Stimulated activated CD4-positive, alpha-beta T cell treated with anti-CD3 and anti-CD28 coated beads, Interleukin-1b, Interleukin-23, amount 100 ng/mL, for 48 hours (primary cell): ENCODE measurements around the gene SDHAF2.
"Not testable (repeated sequence)": the region's sequence is repeated elsewhere in the genome, so short reads cannot be mapped to it uniquely, and the experiment has no call there.

Source experiments
- DNase-seq: peaks from one replicate; pipeline ENCODE4 v3.0.0-alpha.2; 2020

SDHAF2 gene

GRCh38 chr11:61429691-61430582 lies at the start of gene SDHAF2, which contains the start of gene CPSF7:
TSS of gene SDHAF2 (plus strand) at chr11:61430124. CDS start at chr11:61430147, 23 bp downstream.
TSS of gene CPSF7 (minus strand) at chr11:61429975. CDS start at chr11:61429235, 740 bp downstream.
- DNase-seq, result peak; percentile 98

GRCh38 chr11:61380884-61381283 lies 49.0 kb upstream of the SDHAF2 start:
- DNase-seq, result no peak

DNA sequence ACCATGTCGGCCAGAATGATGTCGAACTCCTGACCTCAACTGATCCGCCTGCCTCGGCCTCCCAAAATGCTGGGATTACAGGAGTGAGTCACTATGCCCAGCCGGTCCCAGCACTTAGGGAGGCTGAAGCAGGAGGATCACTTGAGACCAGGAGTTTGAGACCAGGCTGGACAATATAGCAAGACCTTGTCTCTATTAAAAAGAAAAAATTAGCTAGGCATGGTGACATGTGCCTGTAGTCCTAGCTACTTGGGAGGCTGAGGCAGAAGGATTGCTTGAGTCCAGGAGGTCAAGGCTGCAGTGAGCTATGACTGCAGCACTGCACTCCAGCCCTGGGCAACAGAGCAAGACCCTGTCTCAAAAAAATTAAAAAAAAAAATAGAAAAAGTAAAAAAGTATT lies 46.1 kb upstream of the SDHAF2 start:
- not testable (repeated sequence) for DNase-seq

- no peak for DNase-seq
These were observed 45.4 kb upstream of the SDHAF2 start for GRCh38 chr11:61384271-61385242.

- no peak for DNase-seq
These were observed 39.8 kb upstream of the SDHAF2 start for GRCh38 chr11:61390161-61390560.

DNA sequence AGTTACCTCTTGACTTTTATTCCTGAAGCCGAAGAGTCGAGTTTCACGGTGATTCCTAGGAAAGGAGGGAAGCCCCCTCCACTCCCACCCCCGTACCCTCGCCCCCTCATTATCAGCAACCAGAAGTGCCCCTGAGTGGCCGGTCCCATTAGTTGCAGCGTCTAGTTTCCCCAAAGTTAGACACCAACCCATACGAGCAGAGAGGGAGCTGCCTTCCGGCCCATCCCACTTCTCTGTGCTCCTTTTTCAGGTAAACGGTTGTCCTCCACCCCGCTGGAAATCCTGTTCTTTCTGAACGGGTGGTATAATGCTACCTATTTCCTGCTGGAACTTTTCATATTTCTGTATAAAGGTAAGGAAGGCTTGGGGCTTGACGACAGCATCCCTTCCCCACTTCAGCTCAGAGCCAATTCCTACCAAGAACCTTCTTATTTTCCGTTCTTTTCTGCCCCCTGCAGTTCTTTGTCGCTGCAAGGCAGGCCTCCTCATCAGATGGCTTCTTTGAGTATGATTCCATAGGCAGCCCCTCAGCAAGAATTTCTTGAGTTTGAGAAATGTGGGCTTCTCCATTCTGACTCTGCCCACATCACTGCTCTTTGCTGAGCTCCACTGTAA lies 36.8 kb upstream of the SDHAF2 start:
- DNase-seq, result no peak

DNA sequence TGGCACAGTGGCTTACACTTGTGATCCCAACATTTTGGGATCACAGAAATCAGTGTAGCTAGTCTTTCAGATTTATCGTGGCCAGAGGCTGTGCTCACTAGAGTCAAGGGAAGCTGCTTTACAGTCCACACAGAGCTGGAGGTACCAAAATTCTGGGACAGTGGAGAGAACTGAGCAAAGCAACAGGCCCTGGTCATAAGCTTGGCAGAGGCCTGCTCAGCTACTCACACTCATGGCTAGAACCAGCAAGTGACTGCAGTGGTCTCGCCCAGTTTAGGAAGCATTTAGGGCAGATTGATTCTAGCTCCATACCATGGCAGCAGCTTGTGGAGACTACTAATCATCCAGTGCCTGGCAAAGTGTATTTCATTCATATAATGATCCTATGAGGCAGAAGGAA lies 28.8 kb upstream of the SDHAF2 start:
- DNase-seq, result no peak

DNA sequence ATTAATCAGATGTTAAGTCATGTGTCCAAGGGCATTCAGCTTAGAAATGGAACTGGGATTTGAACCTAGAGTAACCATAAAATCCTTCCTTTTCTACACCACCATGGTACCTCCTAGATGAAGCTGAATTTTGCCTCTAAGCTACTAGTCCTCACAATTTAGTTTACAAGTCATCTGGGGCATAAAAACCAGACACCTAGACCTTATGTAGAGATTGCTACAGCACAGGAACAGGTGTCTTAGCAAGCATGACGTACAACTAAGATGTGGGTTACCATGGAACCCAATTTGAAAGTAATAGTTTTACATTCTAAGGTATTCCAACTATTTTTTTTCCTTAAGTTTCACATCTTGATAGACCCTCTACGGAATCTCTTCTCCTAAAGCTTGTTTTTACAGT lies 28.4 kb upstream of the SDHAF2 start:
- DNase-seq, result no peak

- DNase-seq, result no peak
These were observed 26.3 kb upstream of the SDHAF2 start for GRCh38 chr11:61403658-61404057.

DNA sequence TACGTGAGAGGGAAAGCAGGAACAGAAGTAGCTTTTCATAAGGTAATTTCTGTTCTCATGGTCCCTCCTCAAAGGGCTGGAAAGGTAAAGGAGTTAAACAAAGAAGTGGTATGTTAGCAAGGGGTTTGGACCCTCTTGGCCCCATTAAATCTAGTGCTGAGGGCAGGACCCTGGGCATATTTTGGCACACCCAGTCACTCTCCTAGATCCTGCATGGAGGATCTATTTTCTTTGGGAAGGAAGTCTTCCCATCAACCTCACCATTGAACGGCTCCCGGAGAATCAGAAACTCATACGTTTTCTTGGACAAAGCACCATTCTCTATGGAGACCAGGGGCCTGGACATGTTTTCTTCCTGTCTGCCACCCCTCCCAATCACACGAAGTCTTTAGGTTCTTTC lies 25.8 kb upstream of the SDHAF2 start:
- DNase-seq, result no peak

DNA sequence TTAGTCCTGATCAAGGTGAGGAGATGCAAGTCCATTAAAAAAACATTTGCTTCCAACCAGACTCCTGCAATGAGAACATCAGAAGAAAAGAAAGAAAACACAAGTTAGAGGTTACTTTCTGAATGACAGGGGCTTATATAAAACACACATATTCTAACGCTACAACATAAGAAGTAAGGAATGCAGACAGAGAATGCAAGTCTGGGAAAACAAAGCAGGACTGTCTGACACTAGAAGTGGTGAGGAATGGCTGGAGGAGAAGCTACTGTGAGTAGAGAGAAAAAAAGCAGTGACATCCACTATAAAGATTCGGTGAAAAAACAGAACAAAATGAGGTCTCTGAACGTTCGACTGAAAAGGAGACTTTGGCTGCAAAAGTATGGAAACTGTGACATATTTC lies 25.3 kb upstream of the SDHAF2 start:
- DNase-seq, result no peak

GRCh38 chr11:61406067-61406466 lies 23.9 kb upstream of the SDHAF2 start:
- no peak for DNase-seq

GRCh38 chr11:61406991-61407728 lies 22.8 kb upstream of the SDHAF2 start:
- DNase-seq, result no peak

GRCh38 chr11:61411589-61411988 lies 18.3 kb upstream of the SDHAF2 start:
- no peak for DNase-seq

- no peak for DNase-seq
These were observed 16.4 kb upstream of the SDHAF2 start for GRCh38 chr11:61413496-61413895.

- no peak for DNase-seq
These were observed 15.4 kb upstream of the SDHAF2 start for GRCh38 chr11:61414547-61414946.

DNA sequence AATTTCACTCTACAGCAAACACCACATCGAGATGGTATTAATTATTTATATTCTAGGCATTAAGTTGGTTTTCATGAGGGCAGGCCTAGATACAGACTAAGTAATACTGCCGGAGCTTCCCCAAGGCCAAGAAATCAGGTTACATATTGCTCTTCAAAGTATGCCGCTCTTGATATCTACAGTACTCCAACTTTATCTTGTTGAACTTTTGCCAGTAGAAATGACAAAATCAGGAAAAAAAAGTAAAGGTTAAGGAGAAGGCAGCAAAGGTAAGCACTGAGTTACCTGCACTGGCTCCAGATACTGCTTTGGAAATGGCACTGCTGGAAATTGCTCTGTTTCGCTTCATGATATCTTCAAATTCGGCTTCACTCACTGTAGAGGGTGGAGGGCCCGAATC lies 14.5 kb upstream of the SDHAF2 start:
- DNase-seq, result no peak

DNA sequence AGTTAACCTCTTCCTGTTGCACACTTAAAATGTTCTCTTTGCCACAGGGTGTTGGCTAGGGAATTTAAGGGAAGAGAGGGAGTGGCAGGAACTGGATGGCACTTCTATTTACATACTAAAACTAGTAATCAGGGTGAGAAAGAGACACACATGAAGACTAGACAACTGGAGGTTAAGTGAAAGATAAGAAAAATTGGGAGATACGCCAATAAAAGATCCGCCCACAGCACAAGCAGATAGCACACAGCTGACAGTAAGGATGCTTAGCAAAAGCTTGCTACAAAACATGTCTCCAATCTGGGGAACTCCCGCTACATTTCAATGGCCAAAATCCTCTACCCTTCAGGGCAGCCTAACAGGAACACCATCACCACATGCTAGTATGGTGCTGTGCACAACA lies 13.0 kb upstream of the SDHAF2 start:
- DNase-seq, result no peak

GRCh38 chr11:61417670-61418069 lies 12.3 kb upstream of the SDHAF2 start:
- DNase-seq, result no peak

DNA sequence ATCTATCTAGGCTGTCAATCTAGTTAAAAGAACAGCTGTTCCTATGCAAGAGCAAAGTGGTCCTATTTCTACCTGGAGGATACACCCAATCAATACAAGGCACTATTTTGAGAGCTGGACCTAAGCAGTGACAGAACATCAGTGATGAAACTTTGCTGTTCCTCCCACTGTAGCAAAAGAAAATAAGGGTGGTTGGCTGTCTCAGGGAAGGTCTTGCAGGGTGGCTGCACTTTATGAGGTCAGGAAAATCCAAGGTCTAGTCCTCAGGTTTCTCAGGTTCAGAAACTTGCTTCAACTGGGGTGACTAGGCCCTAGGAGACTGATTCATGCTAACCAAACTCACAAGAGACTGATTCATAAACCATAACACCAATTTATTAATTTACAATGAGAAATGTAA lies 11.8 kb upstream of the SDHAF2 start:
- no peak for DNase-seq

DNA sequence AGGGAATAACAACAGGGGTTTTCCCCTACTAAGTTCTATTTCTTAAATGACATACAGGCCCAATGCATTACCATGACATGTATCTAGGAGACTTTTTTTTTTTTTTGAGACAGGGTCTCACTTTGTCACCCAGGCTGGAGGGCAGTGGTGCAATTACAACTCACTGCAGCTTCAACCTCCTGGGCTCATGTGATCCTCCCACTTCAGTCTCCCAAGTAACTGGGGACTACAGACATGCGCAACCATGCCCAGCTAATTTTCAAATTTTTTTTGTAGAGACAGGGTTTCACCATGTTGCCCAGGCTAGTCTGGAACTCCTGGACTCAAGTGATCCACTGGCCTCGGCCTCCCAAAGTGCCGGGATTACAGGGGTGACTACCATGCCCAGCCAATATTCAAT lies 7.7 kb upstream of the SDHAF2 start:
- no peak for DNase-seq

DNA sequence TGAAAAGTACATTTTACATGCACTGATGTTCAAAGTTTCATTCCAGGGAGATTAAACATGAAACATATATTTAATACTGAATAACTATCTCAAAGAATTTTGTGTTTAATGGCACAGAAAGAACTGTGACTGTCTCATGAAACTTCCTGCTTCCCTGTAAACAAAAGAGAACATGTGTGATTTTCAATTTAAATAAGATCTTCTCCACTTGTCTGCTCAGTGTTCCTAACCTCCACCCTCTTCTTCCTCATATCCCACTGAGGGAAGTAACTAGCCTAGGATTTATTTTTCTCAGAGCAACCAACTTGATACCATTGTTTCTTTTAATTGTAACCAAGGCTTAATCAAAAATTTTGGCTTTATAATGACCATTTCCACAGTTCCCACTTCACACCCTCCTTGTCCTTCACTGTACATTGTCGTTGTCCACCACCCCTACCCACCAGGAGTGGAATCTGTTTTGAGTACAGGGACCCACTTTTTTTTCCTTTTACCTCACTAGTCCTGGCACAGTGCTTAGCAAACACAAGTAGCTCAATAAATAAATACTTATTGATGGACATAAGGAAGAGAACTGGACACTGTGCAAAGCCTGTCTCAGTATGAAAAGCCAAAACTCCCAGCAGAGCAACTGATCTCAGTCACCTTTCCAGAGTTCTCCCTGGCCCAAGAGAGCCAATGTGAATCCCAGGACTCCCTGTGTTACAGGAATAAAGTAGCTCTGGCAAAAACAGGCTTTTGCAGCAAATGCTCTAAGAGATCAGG lies 4.4 kb upstream of the SDHAF2 start:
- DNase-seq, result no peak
